GM18502 (cell line): ENCODE measurements around the gene HOXB8.

ENCODE experiments used
- ATAC-seq: cut with Tn5 transposase; IDR thresholded peaks from one replicate; pipeline ENCODE4 v1.9.1; 2021; ENCODE audit warnings: mild to moderate bottlenecking; ENCODE audit not compliant: unreplicated experiment, poor library complexity

The HOXB8 gene

GRCh38 chr17:48625495-48626244, 10.6 kb upstream of the HOXB8 start:
- no peak for ATAC-seq

- ATAC-seq: no peak
Measured at GRCh38 chr17:48624544-48625494, 9.7 kb upstream of the HOXB8 start.

- ATAC-seq: no peak
Measured at GRCh38 chr17:48624118-48624517, 9.0 kb upstream of the HOXB8 start.

GRCh38 chr17:48623583-48623982, 8.5 kb upstream of the HOXB8 start:
- no peak for ATAC-seq

GRCh38 chr17:48622857-48623256, 7.8 kb upstream of the HOXB8 start:
- no peak for ATAC-seq

- no peak for ATAC-seq
Measured at GRCh38 chr17:48621410-48622392, 6.6 kb upstream of the HOXB8 start.

GRCh38 chr17:48620461-48621139, 5.5 kb upstream of the HOXB8 start:
- ATAC-seq: no peak

- ATAC-seq: no peak
Measured at GRCh38 chr17:48619826-48620449, 4.8 kb upstream of the HOXB8 start.

- ATAC-seq: no peak
Measured at GRCh38 chr17:48618256-48618896, 3.3 kb upstream of the HOXB8 start.

- ATAC-seq: no peak
Measured at GRCh38 chr17:48617471-48618255, 2.6 kb upstream of the HOXB8 start.

GRCh38 chr17:48616717-48617470, 1.8 kb upstream of the HOXB8 start:
- ATAC-seq: no peak

GRCh38 chr17:48615963-48616716, 1.0 kb upstream of the HOXB8 start:
- ATAC-seq: no peak

GRCh38 chr17:48613862-48614694, 1.0 kb downstream of the HOXB8 start:
- no peak for ATAC-seq

GRCh38 chr17:48612854-48613691, 2.0 kb downstream of the HOXB8 start:
- ATAC-seq: peak; percentile 44

GRCh38 chr17:48612456-48612853, 2.6 kb downstream of the HOXB8 start:
- ATAC-seq: no peak
